ENCODE measurements around the gene ALDH3B1.

The ALDH3B1 gene

DNA sequence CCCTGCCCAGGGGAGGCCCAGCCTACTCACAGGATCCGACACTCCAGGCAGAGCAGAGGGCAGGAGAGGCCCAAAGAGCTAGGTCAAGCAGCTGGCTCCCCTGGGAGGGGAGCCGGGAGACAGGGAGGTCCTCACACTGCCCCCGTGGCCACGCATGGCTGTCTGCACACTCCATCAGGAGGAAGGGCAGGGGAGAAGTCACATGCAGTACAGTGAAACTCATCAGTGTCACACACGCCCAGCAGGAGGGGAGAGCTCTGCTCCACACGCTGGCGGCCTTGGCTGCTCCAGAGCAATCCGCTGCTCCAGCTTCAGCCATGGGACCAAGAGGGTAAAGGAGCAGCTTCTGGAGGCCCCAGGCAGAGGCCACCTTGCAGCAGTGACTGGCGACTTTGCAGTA, 43.0 kb downstream of the ALDH3B1 start:
- H3K4me1 ChIP-seq (ENCODE audit: insufficient read depth, low read length, poor library complexity, severe bottlenecking): no peaks in the 10 kb centered on the region
- H3K9ac ChIP-seq (ENCODE audit: low read depth, low read length, poor library complexity, severe bottlenecking): no peak overlapping the region
- no peaks in the 10 kb centered on the region for H3K27me3 ChIP-seq (ENCODE audit: insufficient read depth, low read length, poor library complexity, severe bottlenecking)
- no peaks in the 10 kb centered on the region for H3K79me2 ChIP-seq (ENCODE audit: insufficient read depth, low read length)
- H3K4me2 ChIP-seq (ENCODE audit: low read depth, low read length, poor library complexity, severe bottlenecking): no peak overlapping the region
- TF ChIP-seq CTCF (conservative IDR thresholded peaks at IDR 0.05; ENCODE audit: low read length) (no peak), EZH2phosphoT487 (IDR thresholded peaks at IDR 0.05; ENCODE audit: borderline replicate concordance) (no peak)
- no peaks in the 10 kb centered on the region for H3F3A ChIP-seq (ENCODE audit: low read depth)
- H3K4me3 ChIP-seq (ENCODE audit: low read length, poor library complexity, severe bottlenecking): no peak overlapping the region
- H3K36me3 ChIP-seq (ENCODE audit: insufficient read depth, low read length): peaks cover 5% of the 10 kb centered on the region; the same call in 1 of the 2 replicates
- no peaks in the 10 kb centered on the region for H3K9me3 ChIP-seq (ENCODE audit: insufficient read depth, low read depth, low read length)
- no peaks in the 10 kb centered on the region for H4K20me1 ChIP-seq (ENCODE audit: insufficient read depth, low read length, poor library complexity, severe bottlenecking)
- H2AFZ ChIP-seq (ENCODE audit: low read length): no peak overlapping the region
- H3K9me2 ChIP-seq (replicated peaks; ENCODE audit: low read depth, low read length): no peaks in the 10 kb centered on the region

- H3K9me3 ChIP-seq (ENCODE audit: insufficient read depth, low read depth, low read length): no peaks in the 10 kb centered on the region
- TF ChIP-seq CTCF (conservative IDR thresholded peaks at IDR 0.05; ENCODE audit: low read length): no peak
- no peak for TF ChIP-seq EZH2phosphoT487 (IDR thresholded peaks at IDR 0.05; ENCODE audit: borderline replicate concordance)
- H3K79me2 ChIP-seq (ENCODE audit: insufficient read depth, low read length): no peaks in the 10 kb centered on the region
- no peaks in the 10 kb centered on the region for H3K4me1 ChIP-seq (ENCODE audit: insufficient read depth, low read length, poor library complexity, severe bottlenecking)
- H3K36me3 ChIP-seq (ENCODE audit: insufficient read depth, low read length): peaks cover 11% of the 10 kb centered on the region; the same call in 1 of the 2 replicates
- H3K4me3 ChIP-seq (ENCODE audit: low read length, poor library complexity, severe bottlenecking): no peak overlapping the region
- H3K4me2 ChIP-seq (ENCODE audit: low read depth, low read length, poor library complexity, severe bottlenecking): no peak overlapping the region
- no peaks in the 10 kb centered on the region for H3F3A ChIP-seq (ENCODE audit: low read depth)
- H3K27me3 ChIP-seq (ENCODE audit: insufficient read depth, low read length, poor library complexity, severe bottlenecking): no peaks in the 10 kb centered on the region
- no peak overlapping the region for H2AFZ ChIP-seq (ENCODE audit: low read length)
- no peak overlapping the region for H3K9ac ChIP-seq (ENCODE audit: low read depth, low read length, poor library complexity, severe bottlenecking)
- H4K20me1 ChIP-seq (ENCODE audit: insufficient read depth, low read length, poor library complexity, severe bottlenecking): no peaks in the 10 kb centered on the region
- no peaks in the 10 kb centered on the region for H3K9me2 ChIP-seq (replicated peaks; ENCODE audit: low read depth, low read length)
These were observed 44.1 kb downstream of the ALDH3B1 start for GRCh38 chr11:68053981-68054812.

DNA sequence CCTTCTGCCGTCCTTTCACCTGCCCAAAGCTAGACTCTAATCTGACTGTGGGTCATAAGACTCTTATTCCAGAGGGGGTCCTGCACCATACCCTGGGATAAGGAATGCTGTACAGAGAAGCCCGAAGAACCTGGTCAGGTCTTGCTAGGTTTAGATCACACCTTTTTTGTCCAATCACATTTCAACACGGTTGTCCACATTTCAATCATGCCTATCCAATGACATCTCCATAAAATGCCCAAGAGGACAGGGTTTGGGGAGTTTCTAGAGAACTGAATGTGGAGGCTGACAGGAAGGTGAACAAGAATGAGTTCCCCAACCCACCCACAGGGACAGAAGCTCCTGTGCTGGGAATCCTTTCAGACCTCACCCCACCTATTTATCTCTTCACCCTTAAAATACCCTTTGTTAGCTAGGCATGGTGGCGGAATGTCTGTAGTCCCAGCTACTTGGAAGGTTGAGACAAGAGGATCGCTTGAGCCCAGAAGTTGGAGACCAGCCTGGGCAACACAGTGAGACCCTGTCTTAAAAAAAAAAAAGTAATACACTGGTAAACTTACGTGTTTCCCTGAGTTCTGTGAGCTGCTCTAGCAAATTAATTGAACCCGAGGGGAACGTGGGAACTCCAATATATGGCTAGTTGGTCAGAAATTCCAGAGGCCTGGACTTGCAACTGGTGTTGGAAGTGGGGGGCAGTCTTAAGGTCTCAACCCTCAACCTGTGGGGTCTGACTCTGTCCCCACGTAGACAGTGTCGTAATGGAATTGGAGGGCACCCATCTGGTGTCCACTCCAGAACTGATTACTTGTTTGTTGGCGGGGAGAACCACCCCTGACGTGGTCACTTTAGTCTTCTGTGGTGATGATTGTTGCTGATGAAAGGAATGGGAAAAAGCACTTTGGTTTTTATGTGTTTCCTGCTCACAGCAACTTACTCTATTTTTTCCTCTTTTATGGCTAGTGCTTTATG, 46.5 kb downstream of the ALDH3B1 start:
- Histone ChIP-seq H3K4me1 (ENCODE audit: insufficient read depth, low read length, poor library complexity, severe bottlenecking) (no peaks in the 10 kb centered on the region), H3K4me3 (ENCODE audit: low read length, poor library complexity, severe bottlenecking) (no peak overlapping the region)
- TF ChIP-seq EZH2phosphoT487 (IDR thresholded peaks at IDR 0.05; ENCODE audit: borderline replicate concordance) (no peak), CTCF (conservative IDR thresholded peaks at IDR 0.05; ENCODE audit: low read length) (no peak)

More for the DNA sequence above, 46.5 kb downstream of the ALDH3B1 start:
- H3K27me3 ChIP-seq (ENCODE audit: insufficient read depth, low read length, poor library complexity, severe bottlenecking): no peaks in the 10 kb centered on the region
- no peaks in the 10 kb centered on the region for H3K9me3 ChIP-seq (ENCODE audit: insufficient read depth, low read depth, low read length)
- H2AFZ ChIP-seq (ENCODE audit: low read length): no peak overlapping the region
- H3K9ac ChIP-seq (ENCODE audit: low read depth, low read length, poor library complexity, severe bottlenecking): no peak overlapping the region
- H3K4me2 ChIP-seq (ENCODE audit: low read depth, low read length, poor library complexity, severe bottlenecking): no peak overlapping the region
- H3K79me2 ChIP-seq (ENCODE audit: insufficient read depth, low read length): no peaks in the 10 kb centered on the region
- no peaks in the 10 kb centered on the region for H3F3A ChIP-seq (ENCODE audit: low read depth)
- H3K36me3 ChIP-seq (ENCODE audit: insufficient read depth, low read length): peaks cover 22% of the 10 kb centered on the region; the same call in 1 of the 2 replicates
- no peaks in the 10 kb centered on the region for H3K9me2 ChIP-seq (replicated peaks; ENCODE audit: low read depth, low read length)
- H4K20me1 ChIP-seq (ENCODE audit: insufficient read depth, low read length, poor library complexity, severe bottlenecking): no peaks in the 10 kb centered on the region
